H1 (cell line): Measurements from ENCODE around the gene ARHGAP15. TPM values are rescaled to one million over a fixed set of nuclear protein-coding genes. Genes with fewer than 3 reads are reported as not detected.

Experiments used
- CTCF ChIA-PET: fragments of 300-600 bp; sonication (Branson Sonifier 250); formaldehyde crosslinking; loops from one replicate; lab custom pipeline; 2021; ENCODE audit not compliant: partially characterized antibody; lab: Charles Lee
- POLR2A ChIA-PET: fragments of 300-600 bp; sonication (Branson Sonifier 250); formaldehyde crosslinking; loops from one replicate; lab custom pipeline; 2021; ENCODE audit warnings: inconsistent platforms; ENCODE audit not compliant: partially characterized antibody; lab: Charles Lee
- DNase-seq, 2 experiments: peaks; one replicate each; pipeline versions ENCODE4 v3.0.0 to v3.0.0-alpha.2; 2010 to 2022; ENCODE audit warnings: low spot score in 2 of 2, low read depth in 1 of 2, mixed read lengths in 1 of 2
- FAIRE-seq: peaks from 2 replicates; lab custom pipeline; 2011; peaks lifted over from hg19 to GRCh38; lab: Jason Lieb, UNC
- H2AFZ ChIP-seq: 2 replicates; pipeline ENCODE4 v1.8.1; 2012; ENCODE audit warnings: low read length, inconsistent platforms
- H2AK5ac ChIP-seq: 2 replicates; pipeline ENCODE4 v1.6.1; 2013; ENCODE audit warnings: low read depth, low read length
- H2BK120ac ChIP-seq: replicated peaks from 2 replicates; pipeline ENCODE3; 2013; ENCODE audit warnings: low read depth, low read length, inconsistent platforms
- H2BK12ac ChIP-seq: 2 replicates; pipeline ENCODE4 v1.6.1; 2013; ENCODE audit warnings: low read depth, low read length
- H2BK15ac ChIP-seq: 2 replicates; pipeline ENCODE4 v1.6.1; 2013; ENCODE audit warnings: low read length
- H2BK20ac ChIP-seq: 2 replicates; pipeline ENCODE4 v1.6.1; 2013; ENCODE audit warnings: low read length
- H2BK5ac ChIP-seq: 2 replicates; pipeline ENCODE4 v1.6.1; 2013; ENCODE audit warnings: low read depth, low read length
- H3K14ac ChIP-seq: 2 replicates; pipeline ENCODE4 v1.6.1; 2013; ENCODE audit warnings: inconsistent platforms; ENCODE audit not compliant: insufficient read length
- H3K18ac ChIP-seq: 2 replicates; pipeline ENCODE4 v1.6.1; 2013; ENCODE audit warnings: low read length; ENCODE audit errors: extremely low read depth
- H3K23ac ChIP-seq: 2 replicates; pipeline ENCODE4 v1.6.1; 2013; ENCODE audit warnings: inconsistent platforms; ENCODE audit not compliant: insufficient read length
- H3K23me2 ChIP-seq: 2 replicates; pipeline ENCODE4 v1.6.1; 2013; ENCODE audit warnings: low read depth, low read length
- H3K27ac ChIP-seq: 2 replicates; pipeline ENCODE4 v1.6.1; 2011; ENCODE audit warnings: low read depth, low read length, inconsistent platforms
- H3K27me3 ChIP-seq, 4 experiments: replicated peaks in 1 of 4; 1 replicate in 1 of 4; 2 replicates in 3 of 4; pipeline versions ENCODE4 v1.6.1 to v1.8.1; 2011 to 2013; ENCODE audit warnings: low read length in 3 of 4, mild to moderate bottlenecking in 3 of 4, inconsistent platforms in 2 of 4, mixed read lengths in 2 of 4, moderate library complexity in 1 of 4; ENCODE audit not compliant: control insufficient read depth in 3 of 4, insufficient read depth in 3 of 4; ENCODE audit errors: extremely low read depth in 1 of 4
- H3K36me3 ChIP-seq, 4 experiments: 2 replicates each; pipeline versions ENCODE4 v1.6.1 to v1.8.1; 2011 to 2013; ENCODE audit warnings: mild to moderate bottlenecking in 4 of 4, low read length in 3 of 4, moderate library complexity in 2 of 4, control low read depth in 1 of 4, inconsistent platforms in 1 of 4; ENCODE audit not compliant: insufficient read depth in 4 of 4, control insufficient read depth in 2 of 4
- H3K4ac ChIP-seq: replicated peaks from 2 replicates; pipeline ENCODE3; 2013; ENCODE audit warnings: low read length, low read depth, mixed read lengths, inconsistent platforms; ENCODE audit not compliant: insufficient read length
- H3K4me1 ChIP-seq, 4 experiments: replicated peaks in 1 of 4; 1 replicate in 1 of 4; 2 replicates in 3 of 4; pipeline versions ENCODE4 v1.6.1 to v1.8.1; 2011 to 2013; ENCODE audit warnings: low read length in 3 of 4, inconsistent platforms in 2 of 4, mixed read lengths in 1 of 4; ENCODE audit not compliant: insufficient read depth in 4 of 4, control insufficient read depth in 3 of 4
- H3K4me2 ChIP-seq, 2 experiments: 2 replicates each; pipeline versions ENCODE4 v1.6.1 to v1.8.1; 2011 to 2013; ENCODE audit warnings: low read depth in 2 of 2, low read length in 2 of 2, control low read depth in 1 of 2, inconsistent platforms in 1 of 2, mild to moderate bottlenecking in 1 of 2; ENCODE audit not compliant: insufficient read depth in 1 of 2
- H3K4me3 ChIP-seq, 4 experiments: fragments of 200-600, 300-600 bp in 1 of 4; sonication (generic), shearing (Covaris generic), sonication (Bioruptor Twin) in 1 of 4; 2 replicates each; pipeline versions ENCODE4 v1.5.1 to v1.8.1; 2011 to 2016; ENCODE audit warnings: low read length in 4 of 4, low read depth in 3 of 4, control low read depth in 2 of 4, inconsistent platforms in 2 of 4, mild to moderate bottlenecking in 2 of 4, mixed read lengths in 1 of 4, moderate library complexity in 1 of 4; ENCODE audit not compliant: insufficient read depth in 2 of 4; ENCODE audit errors: extremely low read depth in 1 of 4
- H3K56ac ChIP-seq: replicated peaks from 2 replicates; pipeline ENCODE3; 2013; ENCODE audit warnings: low read depth, mild to moderate bottlenecking, mixed read lengths, low read length, inconsistent platforms; ENCODE audit not compliant: insufficient read length
- H3K79me1 ChIP-seq: 2 replicates; pipeline ENCODE4 v1.6.1; 2013; ENCODE audit warnings: low read depth, low read length, control low read depth
- H3K79me2 ChIP-seq, 2 experiments: 2 replicates each; pipeline versions ENCODE4 v1.6.1 to v1.8.1; 2012 to 2013; ENCODE audit warnings: low read length in 2 of 2, mild to moderate bottlenecking in 2 of 2, inconsistent platforms in 1 of 2; ENCODE audit not compliant: insufficient read depth in 2 of 2, control insufficient read depth in 1 of 2
- H3K9ac ChIP-seq, 4 experiments: replicated peaks in 1 of 4; 1 replicate in 1 of 4; 2 replicates in 3 of 4; pipeline versions ENCODE4 v1.6.1 to v1.8.1; 2011 to 2013; ENCODE audit warnings: low read depth in 3 of 4, low read length in 3 of 4, control low read depth in 2 of 4, mild to moderate bottlenecking in 2 of 4, moderate library complexity in 2 of 4, inconsistent platforms in 1 of 4; ENCODE audit errors: extremely low read depth in 1 of 4
- H3K9me3 ChIP-seq, 2 experiments: 2 replicates each; pipeline versions ENCODE4 v1.6.1 to v1.8.1; 2012 to 2013; ENCODE audit warnings: mild to moderate bottlenecking in 2 of 2, moderate library complexity in 2 of 2, control low read depth in 1 of 2, inconsistent platforms in 1 of 2, low read depth in 1 of 2, low read length in 1 of 2, mixed read lengths in 1 of 2; ENCODE audit not compliant: insufficient read depth in 2 of 2
- H4K20me1 ChIP-seq, 2 experiments: replicated peaks in 1 of 2; 2 replicates each; pipeline versions ENCODE3 to v1.8.1; 2011 to 2013; ENCODE audit warnings: inconsistent platforms in 2 of 2, low read length in 2 of 2, mild to moderate bottlenecking in 1 of 2; ENCODE audit not compliant: insufficient read depth in 2 of 2, control insufficient read depth in 1 of 2
- H4K5ac ChIP-seq: 2 replicates; pipeline ENCODE4 v1.6.1; 2013; ENCODE audit warnings: low read length, low read depth, mixed read lengths, inconsistent platforms; ENCODE audit not compliant: insufficient read length
- H4K8ac ChIP-seq: 2 replicates; pipeline ENCODE4 v1.8.0; 2013; ENCODE audit warnings: mild to moderate bottlenecking, moderate library complexity, low read length, inconsistent platforms; ENCODE audit not compliant: insufficient read depth; ENCODE audit errors: extremely low read depth
- H4K91ac ChIP-seq: replicated peaks from 2 replicates; pipeline ENCODE3; 2013; ENCODE audit warnings: low read length, mixed read lengths, inconsistent platforms; ENCODE audit not compliant: insufficient read length
- ASH2L ChIP-seq: fragments of 200-600, 300-600 bp; sonication (generic); IDR thresholded peaks from one replicate; pipeline ENCODE4 v1.7.1; 2017; ENCODE audit warnings: low read length
- PHF8 ChIP-seq: fragments of 200-600 bp; sonication (generic); conservative IDR thresholded peaks from 2 replicates; pipeline ENCODE4 v1.7.1; 2012; ENCODE audit warnings: low read depth, mild to moderate bottlenecking, inconsistent platforms, low read length, moderate library complexity
- POU5F1 ChIP-seq: IDR thresholded peaks from 2 replicates; pipeline ENCODE4 v1.6.1; 2011; ENCODE audit warnings: low read depth, mild to moderate bottlenecking, low read length, moderate library complexity
- SP4 ChIP-seq: IDR thresholded peaks from 2 replicates; pipeline ENCODE4 v1.6.1; 2012; ENCODE audit warnings: low read length, inconsistent platforms
- WGBS, 2 experiments: shearing (Covaris generic) in 1 of 2; methylation state at CpG; one replicate each; pipeline versions ENCODE4 v1.1.6 to v1.1.7; 2013 to 2015; ENCODE audit warnings: low lambda C conversion rate in 2 of 2, mixed read lengths in 2 of 2, inconsistent platforms in 1 of 2, low coverage in 1 of 2, missing lambda C conversion rate in 1 of 2; ENCODE audit not compliant: insufficient replicate concordance in 2 of 2, insufficient coverage in 1 of 2, insufficient read length in 1 of 2; ENCODE audit errors: extremely low coverage in 1 of 2, missing lambda C conversion rate in 1 of 2; 5-methylcytosine and 5-hydroxymethylcytosine counted together
- polyA plus RNA-seq, 7 experiments: library from polyadenylated mRNA; depleted of rRNA in 3 of 7; stranded (reverse) in 5 of 7; unstranded in 2 of 7; fragments of >200 nt in 5 of 7; fragments of 200-250 nt in 2 of 7; gene quantifications; 1 replicate in 5 of 7; 2 replicates in 1 of 7; 4 replicates in 1 of 7; pipeline versions ENCODE4 v1.2.1 to v1.2.3, GENCODE V29; 2011 to 2013; ENCODE audit warnings: missing spikeins in 2 of 7, mixed read lengths in 2 of 7
- total RNA-seq: library from RNA; stranded (reverse); fragmentation: NEBNext Ultra II Directional; extraction: Animal tissue kit (Norgen Biotek cat#: 25700); gene quantifications from 2 replicates; pipeline ENCODE4 v1.2.1, GENCODE V29; 2021

The ARHGAP15 gene
- total and polyA plus RNA-seq, 2 of the 8 experiments (the other 6 are each of a cell fraction or from before 2014, with no cell fraction given): not detected

DNA sequence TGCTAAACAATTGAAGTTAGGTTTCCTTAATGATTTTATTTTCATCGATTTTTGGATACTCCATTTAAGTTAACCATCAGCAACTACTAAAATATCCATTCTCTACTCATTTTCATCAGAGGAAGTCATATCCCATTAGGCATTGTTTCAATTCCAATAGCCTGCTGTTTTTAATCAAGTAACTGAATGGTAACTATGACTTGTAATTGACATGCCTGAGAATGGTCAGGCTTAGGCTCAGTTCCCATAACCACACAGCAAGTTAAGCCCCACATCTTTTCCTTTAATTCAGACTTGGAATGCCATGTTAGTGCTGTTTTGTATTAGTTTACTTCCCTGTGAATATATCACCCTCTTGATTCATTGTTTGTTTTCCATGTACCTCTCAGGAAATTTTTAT, 398.8 kb downstream of the ARHGAP15 start:
- Histone ChIP-seq H4K20me1 (no peaks in the 10 kb centered on the region), H2AFZ (no peak overlapping the region), H3K4me1 (0 out of 7 replicates have a peak, but pooled peaks cover 0 to 2% (median 0%) of the 10 kb centered on the region in 4 experiments), H3K79me1 (no peaks in the 10 kb centered on the region), H3K9me3 (no peaks in the 10 kb centered on the region), H4K8ac (no peak overlapping the region), H3K27ac (no peak overlapping the region), H3K18ac (no peak overlapping the region), H3K4ac (no peak overlapping the region), H3K27me3 (no peaks in the 10 kb centered on the region; a peak in 1 of 7 replicates), H3K23me2 (no peaks in the 10 kb centered on the region), H4K91ac (no peak overlapping the region), H3K56ac (no peak overlapping the region), H2BK5ac (no peak overlapping the region), H4K5ac (no peak overlapping the region), H3K79me2 (no peaks in the 10 kb centered on the region), H3K14ac (no peak overlapping the region), H3K4me3 (no peak overlapping the region), H3K4me2 (no peak overlapping the region), H3K9ac (no peak overlapping the region), H2BK20ac (no peak overlapping the region), H2BK12ac (no peak overlapping the region), H2BK120ac (no peak overlapping the region), H2BK15ac (no peak overlapping the region), H2AK5ac (no peak overlapping the region), H3K23ac (no peak overlapping the region), H3K36me3 (no peaks in the 10 kb centered on the region)
- FAIRE-seq: no peak
- ChIA-PET POLR2A (interaction anchor here (0.6 kb wide), 1 partner anchor 91 kb away, joined by 3 read pairs; no protein-coding TSS in a partner anchor), CTCF (interaction anchor here (1.1 kb wide), 1 partner anchor 15 kb away, joined by 3 read pairs; no protein-coding TSS in a partner anchor)
- no peak for DNase-seq
- TF ChIP-seq ASH2L (no peak), SP4 (no peak), POU5F1 (no peak), PHF8 (no peak)
- WGBS, 2 experiments: 59% methylated on average over 1 of the region's 1 CpG; no CpG with 5 or more reads in 1 of the 2 experiments
